ENCODE data around the gene SLC37A4.
"Not testable (repeated sequence)": the region's sequence is repeated elsewhere in the genome, so short reads cannot be mapped to it uniquely, and the experiment has no call there.

GRCh38 chr11:119059128-119059527 lies 28.5 kb upstream of the SLC37A4 start:
- not testable (repeated sequence) for TF ChIP-seq EZH2phosphoT487 (IDR thresholded peaks at IDR 0.05; ENCODE audit: borderline replicate concordance, low read depth, low read length)
- TF ChIP-seq, protein P1, sequence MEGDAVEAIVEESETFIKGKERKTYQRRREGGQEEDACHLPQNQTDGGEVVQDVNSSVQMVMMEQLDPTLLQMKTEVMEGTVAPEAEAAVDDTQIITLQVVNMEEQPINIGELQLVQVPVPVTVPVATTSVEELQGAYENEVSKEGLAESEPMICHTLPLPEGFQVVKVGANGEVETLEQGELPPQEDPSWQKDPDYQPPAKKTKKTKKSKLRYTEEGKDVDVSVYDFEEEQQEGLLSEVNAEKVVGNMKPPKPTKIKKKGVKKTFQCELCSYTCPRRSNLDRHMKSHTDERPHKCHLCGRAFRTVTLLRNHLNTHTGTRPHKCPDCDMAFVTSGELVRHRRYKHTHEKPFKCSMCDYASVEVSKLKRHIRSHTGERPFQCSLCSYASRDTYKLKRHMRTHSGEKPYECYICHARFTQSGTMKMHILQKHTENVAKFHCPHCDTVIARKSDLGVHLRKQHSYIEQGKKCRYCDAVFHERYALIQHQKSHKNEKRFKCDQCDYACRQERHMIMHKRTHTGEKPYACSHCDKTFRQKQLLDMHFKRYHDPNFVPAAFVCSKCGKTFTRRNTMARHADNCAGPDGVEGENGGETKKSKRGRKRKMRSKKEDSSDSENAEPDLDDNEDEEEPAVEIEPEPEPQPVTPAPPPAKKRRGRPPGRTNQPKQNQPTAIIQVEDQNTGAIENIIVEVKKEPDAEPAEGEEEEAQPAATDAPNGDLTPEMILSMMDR (conservative IDR thresholded peaks at IDR 0.05; ENCODE audit: low read length): not testable (repeated sequence)
